Activated CD8-positive, alpha-beta T cell treated with anti-CD3 and anti-CD28 coated beads for 36 hours (primary cell): ENCODE measurements around the gene TUBA4B. TPM values are rescaled to one million over a fixed set of nuclear protein-coding genes. Genes with fewer than 3 reads are reported as not detected.
A peak's percentile ranks its signal among the peaks of the same experiment; 100 is the strongest.

Experiments used
- ATAC-seq: fragments of 200-7000 bp; cut with Tn5 transposase; one replicate; pipeline ENCODE4 v1.10.0; 2021; ENCODE audit warnings: mild to moderate bottlenecking, moderate library complexity
- CTCF ChIA-PET: fragments of 350-600 bp; sonication (Branson Sonifier 250); formaldehyde crosslinking; loops from one replicate; lab custom pipeline; 2021; ENCODE audit warnings: antibody characterized with exemption; lab: Charles Lee
- POLR2A ChIA-PET: fragments of 350-600 bp; sonication (Branson Sonifier 250); formaldehyde crosslinking; loops from one replicate; lab custom pipeline; 2021; ENCODE audit warnings: antibody characterized with exemption; lab: Charles Lee
- DNase-seq: peaks from one replicate; pipeline ENCODE4 v3.0.0-alpha.2; 2020
- H3K27ac Mint-ChIP-seq: one replicate; pipeline ENCODE4 v1.8.0; 2021; ENCODE audit warnings: mild to moderate bottlenecking, mixed read lengths
- H3K27me3 Mint-ChIP-seq: one replicate; pipeline ENCODE4 v1.8.0; 2021; ENCODE audit warnings: mixed read lengths
- H3K36me3 Mint-ChIP-seq: one replicate; pipeline ENCODE4 v1.8.0; 2021; ENCODE audit warnings: low read depth, mixed read lengths
- H3K4me1 Mint-ChIP-seq: one replicate; pipeline ENCODE4 v1.8.0; 2021; ENCODE audit warnings: low read depth, mixed read lengths
- H3K4me3 Mint-ChIP-seq: one replicate; pipeline ENCODE4 v1.8.0; 2021; ENCODE audit warnings: mild to moderate bottlenecking, moderate library complexity, mixed read lengths
- H3K9me3 Mint-ChIP-seq: one replicate; pipeline ENCODE4 v1.8.0; 2021; ENCODE audit warnings: mixed read lengths
- CTCF ChIP-seq: fragments of 200-600 bp; IDR thresholded peaks from one replicate; pipeline ENCODE4 v1.8.0; 2022; ENCODE audit warnings: antibody characterized with exemption, mild to moderate bottlenecking
- intact Hi-C: fragments of 100-400 bp; cut with micrococcal nuclease; formaldehyde crosslinking; loops from one replicate; pipeline ENCODE4 v1.10.0; 2022
- total RNA-seq, 2 experiments: library from RNA; stranded (reverse); gene quantifications; one replicate each; pipeline ENCODE4 v1.2.3, GENCODE V29; 2021

Gene TUBA4B
- total RNA-seq, 2 experiments from 2014 or later: not detected

GRCh38 chr2:219245899-219246230 is 7.2 kb upstream of the TUBA4B start:
- DNase-seq (peak; percentile 30), ATAC-seq (no peak)
- H3K4me1 Mint-ChIP-seq: peaks cover 66% of the 10 kb centered on the region
- H3K27me3 Mint-ChIP-seq: no peaks in the 10 kb centered on the region
- peak overlapping the region; percentile 99 for H3K27ac Mint-ChIP-seq
- H3K36me3 Mint-ChIP-seq: peaks cover 41% of the 10 kb centered on the region
- POLR2A ChIA-PET: interaction anchor here (1.0 to 19.2 kb wide), 13 partner anchors 8 to 133 kb away, joined by 3 to 239 read pairs (median 6); partner anchors contain the start of genes ABCB6, ANKZF1, ATG9A and TUBA4A
- no peak for TF ChIP-seq CTCF
- H3K4me3 Mint-ChIP-seq: peak overlapping the region; percentile 98
- CTCF ChIA-PET: interaction anchor here (1.0 to 3.0 kb wide), 6 partner anchors 9 to 72 kb away, joined by 3 to 24 read pairs (median 12); partner anchors contain the start of genes ANKZF1, ATG9A and ZFAND2B
- no peaks in the 10 kb centered on the region for H3K9me3 Mint-ChIP-seq
- intact Hi-C loops: loop anchor here (5.0 kb wide), 1 partner anchor 51 kb away; no protein-coding TSS in a partner anchor

GRCh38 chr2:219246559-219246958 is 6.5 kb upstream of the TUBA4B start:
- H3K36me3 Mint-ChIP-seq: peaks cover 48% of the 10 kb centered on the region
- DNase-seq (no peak), ATAC-seq (no peak)
- H3K9me3 Mint-ChIP-seq: no peaks in the 10 kb centered on the region
- TF ChIP-seq CTCF: no peak
- intact Hi-C loops: loop anchor here (5.0 kb wide), 1 partner anchor 51 kb away; no protein-coding TSS in a partner anchor
- ChIA-PET POLR2A (interaction anchor here (1.4 to 19.2 kb wide), 6 partner anchors 7 to 41 kb away, joined by 4 to 239 read pairs (median 6); partner anchors contain the start of genes ANKZF1, ATG9A, TUBA4A and TUBA4B), CTCF (interaction anchor here (1.0 to 3.0 kb wide), 5 partner anchors 8 to 52 kb away, joined by 3 to 24 read pairs (median 14); partner anchors contain the start of genes ANKZF1, ATG9A and ZFAND2B)
- H3K4me1 Mint-ChIP-seq: peaks cover 73% of the 10 kb centered on the region
- H3K27ac Mint-ChIP-seq: peak overlapping the region; percentile 91
- H3K4me3 Mint-ChIP-seq: peak overlapping the region; percentile 98
- no peaks in the 10 kb centered on the region for H3K27me3 Mint-ChIP-seq

- CTCF ChIA-PET: interaction anchor here (0.7 to 10.1 kb wide), 13 partner anchors 8 to 105 kb away, joined by 3 to 132 read pairs (median 4); partner anchors contain the start of genes CNPPD1 and DNAJB2
- peaks cover 62% of the 10 kb centered on the region for H3K36me3 Mint-ChIP-seq
Measured at GRCh38 chr2:219247678-219248642, 5.1 kb upstream of the TUBA4B start.

GRCh38 chr2:219248845-219249202 is 4.2 kb upstream of the TUBA4B start:
- Mint-ChIP-seq H3K4me1 (peaks cover 74% of the 10 kb centered on the region), H3K9me3 (no peaks in the 10 kb centered on the region), H3K27ac (peak overlapping the region; percentile 91), H3K36me3 (peaks cover 64% of the 10 kb centered on the region), H3K27me3 (no peaks in the 10 kb centered on the region), H3K4me3 (peak overlapping the region; percentile 68)
- TF ChIP-seq CTCF: no peak
- ChIA-PET CTCF (interaction anchor here (0.9 to 10.1 kb wide), 11 partner anchors 9 to 104 kb away, joined by 3 to 132 read pairs (median 5); partner anchors contain the start of genes CNPPD1 and DNAJB2), POLR2A (interaction anchor here (1.6 to 19.2 kb wide), 5 partner anchors 11 to 130 kb away, joined by 4 to 239 read pairs (median 12); partner anchors contain the start of genes ABCB6, ANKZF1 and ATG9A)
- DNase-seq (no peak), ATAC-seq (no peak)
- intact Hi-C loops: loop anchor here (5.0 kb wide), 1 partner anchor 48 kb away; no protein-coding TSS in a partner anchor

More at GRCh38 chr2:219247678-219248642, 5.1 kb upstream of the TUBA4B start:
- H3K4me3 Mint-ChIP-seq: peak overlapping the region; percentile 98
- H3K9me3 Mint-ChIP-seq: no peaks in the 10 kb centered on the region
- ATAC-seq (peak; percentile 71), DNase-seq (peak; percentile 86)
- H3K27me3 Mint-ChIP-seq: no peaks in the 10 kb centered on the region
- intact Hi-C loops: loop anchor here (5.0 kb wide), 1 partner anchor 49 kb away; no protein-coding TSS in a partner anchor
- peak overlapping the region; percentile 91 for H3K27ac Mint-ChIP-seq
- POLR2A ChIA-PET: interaction anchor here (0.6 to 19.2 kb wide), 10 partner anchors 10 to 131 kb away, joined by 3 to 239 read pairs (median 4); partner anchors contain the start of genes ABCB6, ANKZF1, ATG9A and DNAJB2
- TF ChIP-seq CTCF: no peak
- H3K4me1 Mint-ChIP-seq: peaks cover 81% of the 10 kb centered on the region
